ENCODE data around the gene COQ5. TPM values are rescaled to one million over a fixed set of nuclear protein-coding genes. Genes with fewer than 3 reads are reported as not detected.

COQ5 gene
- total and polyA plus RNA-seq, 2 of the 4 experiments (the other 2 are of a cell fraction) = 21.6 to 25.1 TPM

DNA sequence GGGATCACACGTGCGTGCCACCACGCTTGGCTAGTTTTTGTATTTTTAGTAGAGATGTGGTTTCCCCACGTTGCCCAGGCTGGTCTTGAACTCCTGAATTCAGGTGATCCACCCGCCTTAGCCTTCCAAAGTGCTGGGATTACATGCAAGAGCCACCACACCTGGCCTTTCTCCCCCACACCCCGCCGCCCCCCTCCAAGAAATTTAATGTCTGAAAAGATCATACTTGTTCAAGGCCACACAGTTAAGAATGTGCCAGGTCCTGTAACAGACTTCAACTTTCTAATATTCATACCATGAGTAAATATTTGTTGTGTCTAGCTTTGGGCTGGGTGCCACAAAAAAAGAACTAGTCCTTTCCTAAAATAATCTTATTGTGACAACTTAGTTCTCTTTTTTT lies 73.7 kb downstream of the COQ5 start:
- no peak for TF ChIP-seq RCOR1 (IDR thresholded peaks at IDR 0.05; ENCODE audit: insufficient replicate concordance, low read length)
- no peak for TF ChIP-seq BHLHE40 (IDR thresholded peaks at IDR 0.05; ENCODE audit: low read depth, low read length)
- no peak for TF ChIP-seq CEBPB (IDR thresholded peaks at IDR 0.05; ENCODE audit: low read depth, low read length)
- no peak for TF ChIP-seq MXI1 (IDR thresholded peaks at IDR 0.05; ENCODE audit: borderline replicate concordance, low read depth, low read length)
- no peak for TF ChIP-seq MAFK (IDR thresholded peaks at IDR 0.05; ENCODE audit: low read depth, low read length)
- no peak for TF ChIP-seq ELK1 (IDR thresholded peaks at IDR 0.05; ENCODE audit: borderline replicate concordance, low read depth, low read length)
- TF ChIP-seq NFE2L2 (IDR thresholded peaks at IDR 0.05; ENCODE audit: low read depth, low read length) = no peak
- no peak for TF ChIP-seq SMC3 (IDR thresholded peaks at IDR 0.05; ENCODE audit: low read depth, low read length)
- TF ChIP-seq, protein P1, sequence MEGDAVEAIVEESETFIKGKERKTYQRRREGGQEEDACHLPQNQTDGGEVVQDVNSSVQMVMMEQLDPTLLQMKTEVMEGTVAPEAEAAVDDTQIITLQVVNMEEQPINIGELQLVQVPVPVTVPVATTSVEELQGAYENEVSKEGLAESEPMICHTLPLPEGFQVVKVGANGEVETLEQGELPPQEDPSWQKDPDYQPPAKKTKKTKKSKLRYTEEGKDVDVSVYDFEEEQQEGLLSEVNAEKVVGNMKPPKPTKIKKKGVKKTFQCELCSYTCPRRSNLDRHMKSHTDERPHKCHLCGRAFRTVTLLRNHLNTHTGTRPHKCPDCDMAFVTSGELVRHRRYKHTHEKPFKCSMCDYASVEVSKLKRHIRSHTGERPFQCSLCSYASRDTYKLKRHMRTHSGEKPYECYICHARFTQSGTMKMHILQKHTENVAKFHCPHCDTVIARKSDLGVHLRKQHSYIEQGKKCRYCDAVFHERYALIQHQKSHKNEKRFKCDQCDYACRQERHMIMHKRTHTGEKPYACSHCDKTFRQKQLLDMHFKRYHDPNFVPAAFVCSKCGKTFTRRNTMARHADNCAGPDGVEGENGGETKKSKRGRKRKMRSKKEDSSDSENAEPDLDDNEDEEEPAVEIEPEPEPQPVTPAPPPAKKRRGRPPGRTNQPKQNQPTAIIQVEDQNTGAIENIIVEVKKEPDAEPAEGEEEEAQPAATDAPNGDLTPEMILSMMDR (conservative IDR thresholded peaks at IDR 0.05; ENCODE audit: low read depth, low read length) = no peak
- Histone ChIP-seq H3K23ac (ENCODE audit: low read depth, low read length) (no peak overlapping the region), H3K56ac (ENCODE audit: extremely low read depth, insufficient read depth, low read length) (no peak overlapping the region), H4K8ac (ENCODE audit: low read depth in 2 of 2, low read length in 2 of 2) (no peak overlapping the region), H3K9me3 (ENCODE audit: control insufficient read depth, insufficient read depth, low read length) (no peaks in the 10 kb centered on the region), H3K9me1 (ENCODE audit: insufficient read depth, low read length) (no peaks in the 10 kb centered on the region), H3K9ac (ENCODE audit: low read depth, low read length) (no peak overlapping the region), H3K4ac (ENCODE audit: low read depth, low read length) (no peak overlapping the region), H3K4me3 (ENCODE audit: insufficient read depth, low read depth, low read length) (no peak overlapping the region), H3K18ac (ENCODE audit: low read depth, low read length) (no peak overlapping the region), H2BK20ac (ENCODE audit: low read depth, low read length) (no peak overlapping the region), H3K27ac (ENCODE audit: insufficient read depth, low read length) (no peak overlapping the region), H2AFZ (replicated peaks; ENCODE audit: low read length, poor library complexity) (no peak overlapping the region), H4K91ac (ENCODE audit: insufficient read depth, low read depth, low read length) (no peak overlapping the region), H2BK15ac (ENCODE audit: low read depth, low read length) (no peak overlapping the region), H3K4me2 (ENCODE audit: low read depth, low read length) (no peak overlapping the region), H2BK5ac (ENCODE audit: low read depth, low read length, poor library complexity, severe bottlenecking) (no peak overlapping the region), H2AK9ac (replicated peaks; ENCODE audit: low read depth, low read length, poor library complexity) (no peak overlapping the region), H3K27me3 (ENCODE audit: control insufficient read depth, insufficient read depth, low read length) (no peaks in the 10 kb centered on the region), H4K20me1 (ENCODE audit: insufficient read depth, low read length) (peaks cover 20% of the 10 kb centered on the region; the same call in 1 of the 2 replicates), H3K14ac (replicated peaks; ENCODE audit: low read depth, low read length) (no peak overlapping the region), H3K36me3 (ENCODE audit: control insufficient read depth, insufficient read depth, low read length) (peaks cover 45% of the 10 kb centered on the region), H2AK5ac (ENCODE audit: low read depth, low read length) (no peak overlapping the region), H3K4me1 (ENCODE audit: control insufficient read depth, insufficient read depth, low read length) (no peaks in the 10 kb centered on the region), H2BK120ac (ENCODE audit: low read depth, low read length) (no peak overlapping the region), H3K79me1 (ENCODE audit: low read depth in 1 of 2, low read length in 2 of 2) (peaks cover 8 to 45% of the 10 kb centered on the region in 2 experiments), H4K5ac (ENCODE audit: low read depth, low read length) (no peak overlapping the region)
- no peak for ATAC-seq (ENCODE audit: low read depth)
- DNase-seq = no peak
- in situ Hi-C loops (cut with MboI; ENCODE audit: low sequenced_read_pairs) = no loop called here
- dilution Hi-C loops (cut with HindIII; ENCODE audit: low sequenced_read_pairs, unreplicated experiment) = no loop called here
- WGBS, 2 experiments (ENCODE audit: extremely low coverage in 2 of 2, insufficient read length in 1 of 2) = no CpG with 5 or more reads among the region's 7 CpGs
- POLR2A ChIA-PET (ENCODE audit: unreplicated experiment) = no interaction called here
- no TSS peak for BruUV-seq (replicated peaks)
- CTCF ChIA-PET = no interaction called here
- intact Hi-C loops (cut with micrococcal nuclease) = no loop called here
